Panc1 (cell line): Measurements from ENCODE around the gene CRYGN. TPM values are rescaled to one million over a fixed set of nuclear protein-coding genes. Genes with fewer than 3 reads are reported as not detected.

ENCODE experiments used
- ATAC-seq: fragments of 200-7000 bp; cut with Tn5 transposase; 2 replicates; pipeline ENCODE4 v1.9.1; 2020; ENCODE audit warnings: mild to moderate bottlenecking, moderate library complexity
- BruUV-seq: library from RNA; stranded (reverse); fragments of 400-500 nt; replicated peaks from 2 replicates; lab custom pipeline; 2021; lab: Mats Ljungman, UMichigan
- CTCF ChIA-PET: fragments of 300-600 bp; sonication (Branson Sonifier 250); formaldehyde crosslinking; loops from one replicate; lab custom pipeline; 2022; ENCODE audit warnings: antibody characterized with exemption; lab: Charles Lee
- POLR2A ChIA-PET: fragments of 300-600 bp; sonication (Branson Sonifier 250); formaldehyde crosslinking; loops from one replicate; lab custom pipeline; 2022; ENCODE audit warnings: antibody characterized with exemption; lab: Charles Lee
- DNase-seq: peaks from one replicate; pipeline ENCODE4 v3.0.0-alpha.2; 2010; ENCODE audit warnings: low read depth, low spot score
- H3K27ac ChIP-seq: 2 replicates; pipeline ENCODE4 v1.5.1; 2011; ENCODE audit warnings: mild to moderate bottlenecking, low read length, inconsistent platforms
- H3K27me3 ChIP-seq: fragments of 200-500 bp; sonication (Bioruptor generic); 2 replicates; pipeline ENCODE4 v1.6.0; 2014; ENCODE audit warnings: low read length, inconsistent platforms; ENCODE audit not compliant: control insufficient read depth, insufficient read depth
- H3K36me3 ChIP-seq: fragments of 200-500 bp; sonication (Bioruptor generic); 2 replicates; pipeline ENCODE4 v1.5.1; 2014; ENCODE audit warnings: inconsistent platforms, mild to moderate bottlenecking, low read length, moderate library complexity; ENCODE audit not compliant: control insufficient read depth, insufficient read depth
- H3K4me1 ChIP-seq: 2 replicates; pipeline ENCODE4 v1.5.1; 2011; ENCODE audit warnings: inconsistent platforms, mild to moderate bottlenecking, low read length, moderate library complexity; ENCODE audit not compliant: control insufficient read depth, insufficient read depth
- H3K4me3 ChIP-seq, 2 experiments: 2 replicates each; pipeline ENCODE4 v1.5.1; 2011 to 2012; ENCODE audit warnings: low read depth in 2 of 2, low read length in 2 of 2, mild to moderate bottlenecking in 2 of 2, inconsistent platforms in 1 of 2, moderate library complexity in 1 of 2
- H3K9me3 ChIP-seq: fragments of 200-500 bp; sonication (Bioruptor generic); 2 replicates; pipeline ENCODE4 v1.5.1; 2014; ENCODE audit warnings: low read depth, mild to moderate bottlenecking, inconsistent platforms, low read length, moderate library complexity; ENCODE audit not compliant: control insufficient read depth, insufficient read depth
- POLR2AphosphoS5 ChIP-seq: IDR thresholded peaks from 2 replicates; pipeline ENCODE4 v1.6.1; 2012; ENCODE audit warnings: mild to moderate bottlenecking, low read depth, low read length, moderate library complexity
- SIN3A ChIP-seq: IDR thresholded peaks from 2 replicates; pipeline ENCODE4 v1.6.1; 2012; ENCODE audit warnings: low read depth, mild to moderate bottlenecking, low read length, moderate library complexity, borderline replicate concordance; ENCODE audit not compliant: insufficient read depth
- TCF7L2 ChIP-seq: IDR thresholded peaks from 2 replicates; pipeline ENCODE4 v1.6.1; 2011; ENCODE audit warnings: mild to moderate bottlenecking, low read depth, low read length, inconsistent platforms
- in situ Hi-C: cut with HindIII; loops from 2 replicates; pipeline ENCODE4 v1.10.0; 2016; ENCODE audit warnings: low sequenced_read_pairs, low pct_unique_long_range_greater_than_20kb
- intact Hi-C: fragments of 100-400 bp; cut with micrococcal nuclease; formaldehyde crosslinking; loops from one replicate; pipeline ENCODE4 v1.10.0; 2022; ENCODE audit not compliant: unreplicated experiment
- total RNA-seq: library from RNA; stranded (reverse); gene quantifications from one replicate; pipeline ENCODE4 v1.2.1, GENCODE V29; 2021; ENCODE audit not compliant: unreplicated experiment
- TF ChIP-seq, protein P1 (sequence below), 2 experiments: IDR thresholded peaks; 2 replicates each; pipeline ENCODE4 v1.6.1; 2011 to 2012; ENCODE audit warnings: low read depth in 2 of 2, control low read depth in 1 of 2, low read length in 1 of 2, mild to moderate bottlenecking in 1 of 2, moderate library complexity in 1 of 2; ENCODE audit not compliant: insufficient read depth in 1 of 2
- TF ChIP-seq, protein P2 (sequence below): fragments of 450-650 bp; IDR thresholded peaks from 2 replicates; pipeline ENCODE4 v1.5.1; 2017; ENCODE audit warnings: mild to moderate bottlenecking

CRYGN gene
- total RNA-seq, 1 experiment from 2014 or later, result 0.74 TPM

- Histone ChIP-seq H3K27ac (no peak overlapping the region), H3K27me3 (no peaks in the 10 kb centered on the region), H3K9me3 (no peaks in the 10 kb centered on the region), H3K4me1 (peaks cover 4% of the 10 kb centered on the region), H3K36me3 (no peaks in the 10 kb centered on the region), H3K4me3 (no peak overlapping the region)
- TF ChIP-seq, protein P1, sequence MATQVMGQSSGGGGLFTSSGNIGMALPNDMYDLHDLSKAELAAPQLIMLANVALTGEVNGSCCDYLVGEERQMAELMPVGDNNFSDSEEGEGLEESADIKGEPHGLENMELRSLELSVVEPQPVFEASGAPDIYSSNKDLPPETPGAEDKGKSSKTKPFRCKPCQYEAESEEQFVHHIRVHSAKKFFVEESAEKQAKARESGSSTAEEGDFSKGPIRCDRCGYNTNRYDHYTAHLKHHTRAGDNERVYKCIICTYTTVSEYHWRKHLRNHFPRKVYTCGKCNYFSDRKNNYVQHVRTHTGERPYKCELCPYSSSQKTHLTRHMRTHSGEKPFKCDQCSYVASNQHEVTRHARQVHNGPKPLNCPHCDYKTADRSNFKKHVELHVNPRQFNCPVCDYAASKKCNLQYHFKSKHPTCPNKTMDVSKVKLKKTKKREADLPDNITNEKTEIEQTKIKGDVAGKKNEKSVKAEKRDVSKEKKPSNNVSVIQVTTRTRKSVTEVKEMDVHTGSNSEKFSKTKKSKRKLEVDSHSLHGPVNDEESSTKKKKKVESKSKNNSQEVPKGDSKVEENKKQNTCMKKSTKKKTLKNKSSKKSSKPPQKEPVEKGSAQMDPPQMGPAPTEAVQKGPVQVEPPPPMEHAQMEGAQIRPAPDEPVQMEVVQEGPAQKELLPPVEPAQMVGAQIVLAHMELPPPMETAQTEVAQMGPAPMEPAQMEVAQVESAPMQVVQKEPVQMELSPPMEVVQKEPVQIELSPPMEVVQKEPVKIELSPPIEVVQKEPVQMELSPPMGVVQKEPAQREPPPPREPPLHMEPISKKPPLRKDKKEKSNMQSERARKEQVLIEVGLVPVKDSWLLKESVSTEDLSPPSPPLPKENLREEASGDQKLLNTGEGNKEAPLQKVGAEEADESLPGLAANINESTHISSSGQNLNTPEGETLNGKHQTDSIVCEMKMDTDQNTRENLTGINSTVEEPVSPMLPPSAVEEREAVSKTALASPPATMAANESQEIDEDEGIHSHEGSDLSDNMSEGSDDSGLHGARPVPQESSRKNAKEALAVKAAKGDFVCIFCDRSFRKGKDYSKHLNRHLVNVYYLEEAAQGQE (IDR thresholded peaks at IDR 0.05; ENCODE audit: insufficient read depth in 1 of 2, low read depth in 2 of 2, low read length in 1 of 2), result no peak
- no peak for TF ChIP-seq POLR2AphosphoS5
- TF ChIP-seq SIN3A, result no peak
- TF ChIP-seq TCF7L2, result no peak
- TF ChIP-seq, protein P2, sequence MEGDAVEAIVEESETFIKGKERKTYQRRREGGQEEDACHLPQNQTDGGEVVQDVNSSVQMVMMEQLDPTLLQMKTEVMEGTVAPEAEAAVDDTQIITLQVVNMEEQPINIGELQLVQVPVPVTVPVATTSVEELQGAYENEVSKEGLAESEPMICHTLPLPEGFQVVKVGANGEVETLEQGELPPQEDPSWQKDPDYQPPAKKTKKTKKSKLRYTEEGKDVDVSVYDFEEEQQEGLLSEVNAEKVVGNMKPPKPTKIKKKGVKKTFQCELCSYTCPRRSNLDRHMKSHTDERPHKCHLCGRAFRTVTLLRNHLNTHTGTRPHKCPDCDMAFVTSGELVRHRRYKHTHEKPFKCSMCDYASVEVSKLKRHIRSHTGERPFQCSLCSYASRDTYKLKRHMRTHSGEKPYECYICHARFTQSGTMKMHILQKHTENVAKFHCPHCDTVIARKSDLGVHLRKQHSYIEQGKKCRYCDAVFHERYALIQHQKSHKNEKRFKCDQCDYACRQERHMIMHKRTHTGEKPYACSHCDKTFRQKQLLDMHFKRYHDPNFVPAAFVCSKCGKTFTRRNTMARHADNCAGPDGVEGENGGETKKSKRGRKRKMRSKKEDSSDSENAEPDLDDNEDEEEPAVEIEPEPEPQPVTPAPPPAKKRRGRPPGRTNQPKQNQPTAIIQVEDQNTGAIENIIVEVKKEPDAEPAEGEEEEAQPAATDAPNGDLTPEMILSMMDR, result no peak
- ATAC-seq (no peak), DNase-seq (no peak)
- BruUV-seq, result no TSS peak
- ChIA-PET POLR2A (interaction anchor here (0.5 kb wide), 1 partner anchor 320 kb away, joined by 9 read pairs; no protein-coding TSS in a partner anchor), CTCF (no interaction called here)
- in situ Hi-C loops, result no loop called here
- intact Hi-C loops, result no loop called here
Observed at GRCh38 chr7:151398446-151399304, 41.3 kb downstream of the CRYGN start.

- no peaks in the 10 kb centered on the region for H3K27me3 ChIP-seq
- ChIA-PET CTCF (no interaction called here), POLR2A (no interaction called here)
- TF ChIP-seq, protein P2, result no peak
- TF ChIP-seq SIN3A (no peak), TCF7L2 (no peak), POLR2AphosphoS5 (no peak)
- TF ChIP-seq, protein P1 (IDR thresholded peaks at IDR 0.05; ENCODE audit: insufficient read depth in 1 of 2, low read depth in 2 of 2, low read length in 1 of 2), result no peak
- no peak for ATAC-seq
- no TSS peak for BruUV-seq
- H3K9me3 ChIP-seq, result no peaks in the 10 kb centered on the region
- H3K36me3 ChIP-seq, result no peaks in the 10 kb centered on the region
- in situ Hi-C loops, result no loop called here
- no peak overlapping the region for H3K4me3 ChIP-seq
- intact Hi-C loops, result no loop called here
- H3K27ac ChIP-seq, result no peak overlapping the region
- peaks cover 4% of the 10 kb centered on the region; the same call in 1 of the 2 replicates for H3K4me1 ChIP-seq
- DNase-seq, result no peak
Observed at GRCh38 chr7:151397026-151397425, 42.9 kb downstream of the CRYGN start.
